Type B pancreatic cell (in vitro differentiated cells): Measurements from ENCODE around the gene PPP1R13B. TPM values are rescaled to one million over a fixed set of nuclear protein-coding genes. Genes with fewer than 3 reads are reported as not detected.

Experiments used
- DNase-seq: peaks from one replicate; pipeline ENCODE4 v3.0.0; 2021; ENCODE audit warnings: mixed read lengths; ENCODE audit not compliant: unreplicated experiment; ENCODE audit errors: extremely low spot score
- H3K27ac Mint-ChIP-seq: 2 replicates; pipeline ENCODE4 v1.8.0; 2021; ENCODE audit warnings: mild to moderate bottlenecking, mixed read lengths
- H3K27me3 Mint-ChIP-seq: 2 replicates; pipeline ENCODE4 v1.8.0; 2021; ENCODE audit warnings: mixed read lengths
- H3K36me3 Mint-ChIP-seq: 2 replicates; pipeline ENCODE4 v1.8.0; 2021; ENCODE audit warnings: mixed read lengths
- H3K4me1 Mint-ChIP-seq: one replicate; pipeline ENCODE4 v1.8.0; 2021; ENCODE audit warnings: mixed read lengths; ENCODE audit not compliant: unreplicated experiment
- H3K4me3 Mint-ChIP-seq: 2 replicates; pipeline ENCODE4 v1.8.0; 2021; ENCODE audit warnings: mild to moderate bottlenecking, mixed read lengths
- H3K9me3 Mint-ChIP-seq: 2 replicates; pipeline ENCODE4 v1.8.0; 2021; ENCODE audit warnings: mixed read lengths
- CTCF ChIP-seq: fragments of 200-600 bp; sonication (generic); conservative IDR thresholded peaks from 2 replicates; pipeline ENCODE4 v1.5.0; 2021; ENCODE audit warnings: antibody characterized with exemption, mild to moderate bottlenecking
- total RNA-seq: library from RNA; stranded (reverse); gene quantifications from 2 replicates; pipeline ENCODE4 v1.2.1, GENCODE V29; 2021; ENCODE audit warnings: low replicate concordance

PPP1R13B gene
- total RNA-seq, 1 donor from 2014 or later = 20.4 TPM

- H3K9me3 Mint-ChIP-seq = no peaks in the 10 kb centered on the region
- no peak for DNase-seq
- H3K4me1 Mint-ChIP-seq = peaks cover 22% of the 10 kb centered on the region
- no peak for TF ChIP-seq CTCF
- H3K36me3 Mint-ChIP-seq = peaks cover 5% of the 10 kb centered on the region
- H3K4me3 Mint-ChIP-seq = peak overlapping the region; percentile 57
- no peaks in the 10 kb centered on the region for H3K27me3 Mint-ChIP-seq
- peak overlapping the region; percentile 86 for H3K27ac Mint-ChIP-seq
Measured at GRCh38 chr14:103696466-103697071, 150.8 kb downstream of the PPP1R13B start.

GRCh38 chr14:103696070-103696402, 151.3 kb downstream of the PPP1R13B start:
- TF ChIP-seq CTCF = no peak
- Mint-ChIP-seq H3K27ac (peak overlapping the region; percentile 86), H3K4me1 (peaks cover 22% of the 10 kb centered on the region), H3K36me3 (peaks cover 5% of the 10 kb centered on the region), H3K27me3 (no peaks in the 10 kb centered on the region), H3K9me3 (no peaks in the 10 kb centered on the region), H3K4me3 (peak overlapping the region; percentile 57)
- no peak for DNase-seq

- Mint-ChIP-seq H3K36me3 (peaks cover 5% of the 10 kb centered on the region), H3K27me3 (no peaks in the 10 kb centered on the region), H3K4me3 (no peak overlapping the region), H3K27ac (peak overlapping the region; percentile 86), H3K4me1 (peaks cover 22% of the 10 kb centered on the region), H3K9me3 (no peaks in the 10 kb centered on the region)
- no peak for DNase-seq
- TF ChIP-seq CTCF = no peak
Measured at GRCh38 chr14:103695296-103696069, 151.9 kb downstream of the PPP1R13B start.

- no peak for TF ChIP-seq CTCF
- Mint-ChIP-seq H3K27ac (no peak overlapping the region), H3K4me3 (no peak overlapping the region), H3K4me1 (peaks cover 22% of the 10 kb centered on the region), H3K27me3 (no peaks in the 10 kb centered on the region), H3K9me3 (no peaks in the 10 kb centered on the region), H3K36me3 (peaks cover 5% of the 10 kb centered on the region)
- DNase-seq = no peak
Measured at GRCh38 chr14:103694572-103695026, 152.8 kb downstream of the PPP1R13B start.

GRCh38 chr14:103693515-103693914, 153.9 kb downstream of the PPP1R13B start:
- H3K9me3 Mint-ChIP-seq = no peaks in the 10 kb centered on the region
- peaks cover 8% of the 10 kb centered on the region for H3K36me3 Mint-ChIP-seq
- DNase-seq = no peak
- peaks cover 22% of the 10 kb centered on the region for H3K4me1 Mint-ChIP-seq
- no peak for TF ChIP-seq CTCF
- H3K27ac Mint-ChIP-seq = peak overlapping the region; percentile 68
- H3K27me3 Mint-ChIP-seq = no peaks in the 10 kb centered on the region
- H3K4me3 Mint-ChIP-seq = no peak overlapping the region
